ENCODE measurements around the gene POLR2C. TPM values are rescaled to one million over a fixed set of nuclear protein-coding genes. Genes with fewer than 3 reads are reported as not detected.

POLR2C gene
- total RNA-seq, 4 donors from 2014 or later = 80.0 to 141 (median 100.0) TPM

- 39 to 61% methylated on average over 4 of the region's 9 CpGs for WGBS, 2 donors (ENCODE audit: low coverage in 1 of 2)
- Histone ChIP-seq H3K27ac (no peak overlapping the region), H3K4me1 (no peaks in the 10 kb centered on the region), H3K9me3 (no peaks in the 10 kb centered on the region), H3K4me3 (no peak overlapping the region), H3K36me3 (no peaks in the 10 kb centered on the region), H3K27me3 (no peaks in the 10 kb centered on the region)
- no peak for ATAC-seq
- TF ChIP-seq POLR2AphosphoS5 (IDR thresholded peaks at IDR 0.05) = no peak
- no peak for TF ChIP-seq CTCF (IDR thresholded peaks at IDR 0.05)
- TF ChIP-seq EP300 (IDR thresholded peaks at IDR 0.05) = no peak
- TF ChIP-seq POLR2A (IDR thresholded peaks at IDR 0.05) = no peak
Observed at GRCh38 chr16:57500578-57501111, 38.2 kb downstream of the POLR2C start.

GRCh38 chr16:57501492-57501891 is 39.0 kb downstream of the POLR2C start:
- 76 to 77% methylated on average over 3 to 7 of the region's 7 CpGs for WGBS, 2 donors (ENCODE audit: low coverage in 1 of 2)
- Histone ChIP-seq H3K4me1 (no peaks in the 10 kb centered on the region), H3K27me3 (no peaks in the 10 kb centered on the region), H3K36me3 (no peaks in the 10 kb centered on the region), H3K27ac (no peak overlapping the region), H3K9me3 (no peaks in the 10 kb centered on the region), H3K4me3 (no peak overlapping the region)
- no peak for ATAC-seq
- TF ChIP-seq EP300 (IDR thresholded peaks at IDR 0.05) (no peak), POLR2AphosphoS5 (IDR thresholded peaks at IDR 0.05) (no peak)

- ATAC-seq = no peak
- Histone ChIP-seq H3K36me3 (no peaks in the 10 kb centered on the region), H3K27me3 (peaks cover 2% of the 10 kb centered on the region), H3K27ac (no peak overlapping the region), H3K9me3 (no peaks in the 10 kb centered on the region), H3K4me3 (no peak overlapping the region), H3K4me1 (no peaks in the 10 kb centered on the region)
- TF ChIP-seq POLR2A (IDR thresholded peaks at IDR 0.05) (no peak), EP300 (IDR thresholded peaks at IDR 0.05) (no peak), CTCF (IDR thresholded peaks at IDR 0.05) (no peak), POLR2AphosphoS5 (IDR thresholded peaks at IDR 0.05) (no peak)
- 75% methylated on average over 8 to 11 of the region's 12 CpGs for WGBS, 2 donors (ENCODE audit: low coverage in 1 of 2)
Observed at GRCh38 chr16:57502048-57502775, 39.7 kb downstream of the POLR2C start.

GRCh38 chr16:57503366-57503765 is 40.9 kb downstream of the POLR2C start:
- Histone ChIP-seq H3K27ac (no peak overlapping the region), H3K27me3 (peaks cover 13% of the 10 kb centered on the region), H3K36me3 (no peaks in the 10 kb centered on the region), H3K4me1 (no peaks in the 10 kb centered on the region), H3K4me3 (no peak overlapping the region), H3K9me3 (no peaks in the 10 kb centered on the region)
- no peak for ATAC-seq
- 0 to 67% methylated on average over 1 to 3 of the region's 15 CpGs for WGBS, 2 donors (ENCODE audit: low coverage in 1 of 2)
- TF ChIP-seq CTCF (IDR thresholded peaks at IDR 0.05) (no peak), POLR2A (IDR thresholded peaks at IDR 0.05) (no peak), EP300 (IDR thresholded peaks at IDR 0.05) (no peak), POLR2AphosphoS5 (IDR thresholded peaks at IDR 0.05) (no peak)

GRCh38 chr16:57504001-57504400 is 41.5 kb downstream of the POLR2C start:
- WGBS, 2 donors (ENCODE audit: low coverage in 1 of 2) = 48% methylated on average over 4 of the region's 6 CpGs; no CpG with 5 or more reads in 1 of the 2 donors
- Histone ChIP-seq H3K4me3 (no peak overlapping the region), H3K27me3 (peaks cover 16% of the 10 kb centered on the region), H3K27ac (no peak overlapping the region), H3K9me3 (no peaks in the 10 kb centered on the region), H3K36me3 (no peaks in the 10 kb centered on the region), H3K4me1 (no peaks in the 10 kb centered on the region)
- ATAC-seq = no peak
- no peak for TF ChIP-seq CTCF (IDR thresholded peaks at IDR 0.05)
- TF ChIP-seq POLR2A (IDR thresholded peaks at IDR 0.05) = no peak
- TF ChIP-seq EP300 (IDR thresholded peaks at IDR 0.05) = no peak
- TF ChIP-seq POLR2AphosphoS5 (IDR thresholded peaks at IDR 0.05) = no peak

Measured in gastroesophageal sphincter (tissue), 4 donors.